Nephron progenitor cell (in vitro differentiated cells): Measurements from ENCODE around the gene SLC16A5.

Experiments
- DNase-seq: peaks from one replicate; pipeline ENCODE4 v3.0.0; 2021
- H3K27ac Mint-ChIP-seq: 2 replicates; pipeline ENCODE4 v1.8.0; 2021; ENCODE audit warnings: mild to moderate bottlenecking, moderate library complexity, mixed read lengths
- H3K27me3 Mint-ChIP-seq: 2 replicates; pipeline ENCODE4 v1.8.0; 2021; ENCODE audit warnings: mild to moderate bottlenecking, low read depth, mixed read lengths; ENCODE audit not compliant: poor library complexity
- H3K36me3 Mint-ChIP-seq: 2 replicates; pipeline ENCODE4 v1.8.0; 2021; ENCODE audit warnings: low read depth, mixed read lengths
- H3K4me1 Mint-ChIP-seq: 2 replicates; pipeline ENCODE4 v1.8.0; 2021; ENCODE audit warnings: mixed read lengths
- H3K4me3 Mint-ChIP-seq: 2 replicates; pipeline ENCODE4 v1.8.0; 2021; ENCODE audit warnings: mild to moderate bottlenecking, moderate library complexity, mixed read lengths
- H3K9me3 Mint-ChIP-seq: 2 replicates; pipeline ENCODE4 v1.8.0; 2021; ENCODE audit warnings: mild to moderate bottlenecking, moderate library complexity, mixed read lengths
- CTCF ChIP-seq: fragments of 200-600 bp; sonication (generic); IDR thresholded peaks from 2 replicates; pipeline ENCODE4 v1.5.0; 2021; ENCODE audit warnings: antibody characterized with exemption

Gene SLC16A5

GRCh38 chr17:75081611-75082540 is 5.9 kb upstream of the SLC16A5 start:
- TF ChIP-seq CTCF = no peak
- H3K27me3 Mint-ChIP-seq = peaks cover 11% of the 10 kb centered on the region
- DNase-seq = no peak
- H3K9me3 Mint-ChIP-seq = no peaks in the 10 kb centered on the region
- H3K4me3 Mint-ChIP-seq = no peak overlapping the region
- no peak overlapping the region for H3K27ac Mint-ChIP-seq
- peaks cover 58% of the 10 kb centered on the region for H3K4me1 Mint-ChIP-seq
- H3K36me3 Mint-ChIP-seq = no peaks in the 10 kb centered on the region

- Mint-ChIP-seq H3K4me1 (peaks cover 63% of the 10 kb centered on the region), H3K36me3 (no peaks in the 10 kb centered on the region), H3K4me3 (no peak overlapping the region)
Observed at GRCh38 chr17:75082683-75083082, 5.1 kb upstream of the SLC16A5 start.

GRCh38 chr17:75084039-75084660 is 3.6 kb upstream of the SLC16A5 start:
- H3K27ac Mint-ChIP-seq = peak overlapping the region; percentile 42
- H3K27me3 Mint-ChIP-seq = peaks cover 11% of the 10 kb centered on the region
- no peaks in the 10 kb centered on the region for H3K9me3 Mint-ChIP-seq
- peaks cover 57% of the 10 kb centered on the region for H3K4me1 Mint-ChIP-seq
- no peak for TF ChIP-seq CTCF
- H3K36me3 Mint-ChIP-seq = no peaks in the 10 kb centered on the region
- no peak for DNase-seq
- no peak overlapping the region for H3K4me3 Mint-ChIP-seq

More at GRCh38 chr17:75082683-75083082, 5.1 kb upstream of the SLC16A5 start:
- no peak for DNase-seq
- H3K27me3 Mint-ChIP-seq = peaks cover 11% of the 10 kb centered on the region
- TF ChIP-seq CTCF = no peak
- H3K9me3 Mint-ChIP-seq = no peaks in the 10 kb centered on the region
- H3K27ac Mint-ChIP-seq = peak overlapping the region; percentile 37

- peaks cover 75% of the 10 kb centered on the region for H3K4me1 Mint-ChIP-seq
- DNase-seq = no peak
- no peaks in the 10 kb centered on the region for H3K9me3 Mint-ChIP-seq
- H3K4me3 Mint-ChIP-seq = peak overlapping the region; percentile 78
- H3K36me3 Mint-ChIP-seq = no peaks in the 10 kb centered on the region
- peak overlapping the region; percentile 90 for H3K27ac Mint-ChIP-seq
- no peak for TF ChIP-seq CTCF
- peaks cover 11% of the 10 kb centered on the region for H3K27me3 Mint-ChIP-seq
Observed at GRCh38 chr17:75086496-75087181, 1.1 kb upstream of the SLC16A5 start.

GRCh38 chr17:75087182-75087557 is 584 bp upstream of the SLC16A5 start:
- H3K36me3 Mint-ChIP-seq = no peaks in the 10 kb centered on the region
- no peaks in the 10 kb centered on the region for H3K9me3 Mint-ChIP-seq
- peaks cover 7% of the 10 kb centered on the region for H3K27me3 Mint-ChIP-seq
- no peak for DNase-seq
- TF ChIP-seq CTCF = no peak
- H3K4me3 Mint-ChIP-seq = peak overlapping the region; percentile 78
- peak overlapping the region; percentile 78 for H3K27ac Mint-ChIP-seq
- H3K4me1 Mint-ChIP-seq = peaks cover 75% of the 10 kb centered on the region
